Astrocyte (in vitro differentiated cells and primary cell): Measurements from ENCODE around the gene DNASE2B. TPM values are rescaled to one million over a fixed set of nuclear protein-coding genes. Genes with fewer than 3 reads are reported as not detected.

Source experiments
- DNase-seq: peaks from one replicate; pipeline ENCODE4 v3.0.0-alpha.2; 2010; ENCODE audit warnings: low read depth
- FAIRE-seq: peaks from 2 replicates; lab custom pipeline; 2011; peaks lifted over from hg19 to GRCh38; lab: Jason Lieb, UNC
- H2AFZ ChIP-seq: 2 replicates; pipeline ENCODE4 v1.6.0; 2012; ENCODE audit warnings: low read depth, low read length, inconsistent platforms
- H3K27ac ChIP-seq: 2 replicates; pipeline ENCODE4 v1.5.1; 2011; ENCODE audit warnings: low read depth, low read length, inconsistent platforms
- H3K27me3 ChIP-seq: 2 replicates; pipeline ENCODE4 v1.6.0; 2011; ENCODE audit warnings: low read length, inconsistent platforms; ENCODE audit not compliant: insufficient read depth
- H3K36me3 ChIP-seq: 2 replicates; pipeline ENCODE4 v1.5.1; 2011; ENCODE audit warnings: low read length, inconsistent platforms; ENCODE audit not compliant: insufficient read depth
- H3K4me1 ChIP-seq: 2 replicates; pipeline ENCODE4 v1.5.1; 2011; ENCODE audit warnings: low read length, inconsistent platforms; ENCODE audit not compliant: insufficient read depth
- H3K4me2 ChIP-seq: 2 replicates; pipeline ENCODE4 v1.6.0; 2012; ENCODE audit warnings: low read length, inconsistent platforms
- H3K4me3 ChIP-seq: 2 replicates; pipeline ENCODE4 v1.5.1; 2011; ENCODE audit warnings: low read depth, mild to moderate bottlenecking, low read length, inconsistent platforms; ENCODE audit not compliant: insufficient read depth
- H3K79me2 ChIP-seq: 2 replicates; pipeline ENCODE4 v1.6.0; 2012; ENCODE audit warnings: mild to moderate bottlenecking, low read length, inconsistent platforms; ENCODE audit not compliant: insufficient read depth
- H3K9ac ChIP-seq: 2 replicates; pipeline ENCODE4 v1.6.0; 2012; ENCODE audit warnings: mild to moderate bottlenecking, low read length, inconsistent platforms
- H3K9me3 ChIP-seq: 2 replicates; pipeline ENCODE4 v1.5.1; 2012; ENCODE audit warnings: low read depth, mild to moderate bottlenecking, low read length, inconsistent platforms; ENCODE audit not compliant: insufficient read depth
- H4K20me1 ChIP-seq: 2 replicates; pipeline ENCODE4 v1.6.0; 2012; ENCODE audit warnings: low read length, inconsistent platforms; ENCODE audit not compliant: insufficient read depth
- H3K27ac Mint-ChIP-seq: one replicate; pipeline ENCODE4 v1.8.0; 2021; ENCODE audit warnings: mild to moderate bottlenecking, mixed read lengths; ENCODE audit not compliant: unreplicated experiment
- H3K27me3 Mint-ChIP-seq: one replicate; pipeline ENCODE4 v1.8.0; 2021; ENCODE audit warnings: low read depth, mixed read lengths; ENCODE audit not compliant: unreplicated experiment
- H3K36me3 Mint-ChIP-seq: one replicate; pipeline ENCODE4 v1.8.0; 2021; ENCODE audit warnings: low read depth, mixed read lengths; ENCODE audit not compliant: unreplicated experiment
- H3K4me1 Mint-ChIP-seq: one replicate; pipeline ENCODE4 v1.8.0; 2021; ENCODE audit warnings: low read depth, mixed read lengths; ENCODE audit not compliant: unreplicated experiment
- H3K4me3 Mint-ChIP-seq: one replicate; pipeline ENCODE4 v1.8.0; 2021; ENCODE audit warnings: mild to moderate bottlenecking, moderate library complexity, mixed read lengths; ENCODE audit not compliant: unreplicated experiment
- H3K9me3 Mint-ChIP-seq: one replicate; pipeline ENCODE4 v1.8.0; 2021; ENCODE audit warnings: mild to moderate bottlenecking, mixed read lengths; ENCODE audit not compliant: unreplicated experiment
- EZH2 ChIP-seq: IDR thresholded peaks from 2 replicates; pipeline ENCODE4 v1.6.1; 2012; ENCODE audit warnings: mild to moderate bottlenecking, low read length, inconsistent platforms; ENCODE audit not compliant: insufficient read depth
- total RNA-seq: library from RNA; stranded (reverse); gene quantifications from 2 replicates; pipeline ENCODE4 v1.2.1, GENCODE V29; 2021
- TF ChIP-seq, protein P1 (sequence below): IDR thresholded peaks from 2 replicates; pipeline ENCODE4 v1.5.1; 2011; ENCODE audit warnings: low read depth, mild to moderate bottlenecking, inconsistent platforms, low read length, moderate library complexity; ENCODE audit not compliant: insufficient read depth

DNASE2B gene
- total RNA-seq, 1 donor from 2014 or later, result not detected

GRCh38 chr1:84370266-84370665 is 28.0 kb upstream of the DNASE2B start:
- H3K27ac ChIP-seq, result no peak overlapping the region
- Mint-ChIP-seq H3K27me3 (peaks cover 2% of the 10 kb centered on the region), H3K4me3 (no peak overlapping the region), H3K27ac (no peak overlapping the region), H3K4me1 (peaks cover 23% of the 10 kb centered on the region), H3K36me3 (peaks cover 4% of the 10 kb centered on the region), H3K9me3 (peaks cover 6% of the 10 kb centered on the region)
- no peak overlapping the region for H2AFZ ChIP-seq
- no peaks in the 10 kb centered on the region for H3K36me3 ChIP-seq
- DNase-seq (no peak), FAIRE-seq (no peak)
- H3K9me3 ChIP-seq, result peaks cover 2% of the 10 kb centered on the region
- no peak overlapping the region for H3K9ac ChIP-seq
- no peak overlapping the region for H3K4me2 ChIP-seq
- H3K79me2 ChIP-seq, result no peaks in the 10 kb centered on the region
- no peak overlapping the region for H3K4me3 ChIP-seq
- H3K4me1 ChIP-seq, result peaks cover 16% of the 10 kb centered on the region
- TF ChIP-seq, protein P1, sequence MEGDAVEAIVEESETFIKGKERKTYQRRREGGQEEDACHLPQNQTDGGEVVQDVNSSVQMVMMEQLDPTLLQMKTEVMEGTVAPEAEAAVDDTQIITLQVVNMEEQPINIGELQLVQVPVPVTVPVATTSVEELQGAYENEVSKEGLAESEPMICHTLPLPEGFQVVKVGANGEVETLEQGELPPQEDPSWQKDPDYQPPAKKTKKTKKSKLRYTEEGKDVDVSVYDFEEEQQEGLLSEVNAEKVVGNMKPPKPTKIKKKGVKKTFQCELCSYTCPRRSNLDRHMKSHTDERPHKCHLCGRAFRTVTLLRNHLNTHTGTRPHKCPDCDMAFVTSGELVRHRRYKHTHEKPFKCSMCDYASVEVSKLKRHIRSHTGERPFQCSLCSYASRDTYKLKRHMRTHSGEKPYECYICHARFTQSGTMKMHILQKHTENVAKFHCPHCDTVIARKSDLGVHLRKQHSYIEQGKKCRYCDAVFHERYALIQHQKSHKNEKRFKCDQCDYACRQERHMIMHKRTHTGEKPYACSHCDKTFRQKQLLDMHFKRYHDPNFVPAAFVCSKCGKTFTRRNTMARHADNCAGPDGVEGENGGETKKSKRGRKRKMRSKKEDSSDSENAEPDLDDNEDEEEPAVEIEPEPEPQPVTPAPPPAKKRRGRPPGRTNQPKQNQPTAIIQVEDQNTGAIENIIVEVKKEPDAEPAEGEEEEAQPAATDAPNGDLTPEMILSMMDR, result no peak
- TF ChIP-seq EZH2, result no peak
- H4K20me1 ChIP-seq, result no peaks in the 10 kb centered on the region
- no peaks in the 10 kb centered on the region for H3K27me3 ChIP-seq

- Histone ChIP-seq H3K9me3 (peaks cover 2% of the 10 kb centered on the region), H3K27me3 (no peaks in the 10 kb centered on the region), H3K79me2 (no peaks in the 10 kb centered on the region), H4K20me1 (no peaks in the 10 kb centered on the region), H3K4me1 (peaks cover 12% of the 10 kb centered on the region), H3K36me3 (no peaks in the 10 kb centered on the region), H3K27ac (no peak overlapping the region), H3K9ac (no peak overlapping the region), H2AFZ (no peak overlapping the region), H3K4me3 (no peak overlapping the region), H3K4me2 (peak overlapping the region; percentile 17)
- FAIRE-seq (no peak), DNase-seq (peak; percentile 79)
- H3K4me3 Mint-ChIP-seq, result no peak overlapping the region
- no peak for TF ChIP-seq EZH2
- TF ChIP-seq, protein P1, result no peak
- peaks cover 6% of the 10 kb centered on the region for H3K9me3 Mint-ChIP-seq
- H3K36me3 Mint-ChIP-seq, result peaks cover 4% of the 10 kb centered on the region
- H3K27me3 Mint-ChIP-seq, result peaks cover 2% of the 10 kb centered on the region
- peaks cover 20% of the 10 kb centered on the region for H3K4me1 Mint-ChIP-seq
- H3K27ac Mint-ChIP-seq, result no peak overlapping the region
These were observed 27.4 kb upstream of the DNASE2B start for GRCh38 chr1:84370831-84371394.

GRCh38 chr1:84373436-84374141 is 24.7 kb upstream of the DNASE2B start:
- no peaks in the 10 kb centered on the region for H3K36me3 ChIP-seq
- peaks cover 2% of the 10 kb centered on the region for H3K27me3 Mint-ChIP-seq
- H3K9me3 ChIP-seq, result no peaks in the 10 kb centered on the region
- H3K27me3 ChIP-seq, result no peaks in the 10 kb centered on the region
- H3K9me3 Mint-ChIP-seq, result peaks cover 2% of the 10 kb centered on the region
- no peak overlapping the region for H2AFZ ChIP-seq
- FAIRE-seq (no peak), DNase-seq (no peak)
- no peak overlapping the region for H3K9ac ChIP-seq
- H3K27ac Mint-ChIP-seq, result no peak overlapping the region
- no peak overlapping the region for H3K4me3 Mint-ChIP-seq
- peaks cover 23% of the 10 kb centered on the region for H3K4me1 ChIP-seq
- no peak for TF ChIP-seq EZH2
- TF ChIP-seq, protein P1, result no peak
- H3K27ac ChIP-seq, result no peak overlapping the region
- H3K36me3 Mint-ChIP-seq, result peaks cover 4% of the 10 kb centered on the region
- H3K4me1 Mint-ChIP-seq, result peaks cover 19% of the 10 kb centered on the region
- no peaks in the 10 kb centered on the region for H4K20me1 ChIP-seq
- no peaks in the 10 kb centered on the region for H3K79me2 ChIP-seq
- H3K4me3 ChIP-seq, result no peak overlapping the region
- no peak overlapping the region for H3K4me2 ChIP-seq
